ENCODE data around the gene SLC16A13. TPM values are rescaled to one million over a fixed set of nuclear protein-coding genes. Genes with fewer than 3 reads are reported as not detected.

SLC16A13 gene
- total RNA-seq, 1 donor from 2014 or later: 17.4 TPM

DNA sequence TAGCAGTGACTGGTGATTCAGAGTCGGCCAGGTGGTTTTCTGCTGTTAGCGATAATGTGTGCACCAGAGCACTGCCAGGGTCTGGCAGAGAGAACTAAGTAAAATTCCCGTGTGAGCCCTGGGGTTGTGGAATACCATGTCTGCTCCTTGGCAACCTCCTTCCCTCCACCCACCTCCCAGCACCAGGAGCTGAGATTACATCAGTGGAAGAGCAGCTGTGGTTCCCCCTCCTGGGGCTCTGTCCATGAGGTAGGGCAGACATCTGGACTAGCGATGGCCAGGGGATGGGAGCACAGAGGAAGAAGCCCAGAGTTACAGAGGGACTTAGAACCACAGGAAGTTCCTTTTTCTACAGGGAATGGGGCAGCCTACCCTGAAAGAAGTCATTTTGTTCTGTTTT, 28.4 kb downstream of the SLC16A13 start:
- Mint-ChIP-seq H3K36me3 (ENCODE audit: low read depth) (no peaks in the 10 kb centered on the region), H3K9me3 (peaks cover 8% of the 10 kb centered on the region), H3K27ac (no peak overlapping the region), H3K4me3 (ENCODE audit: low read depth) (no peak overlapping the region), H3K27me3 (ENCODE audit: low read depth) (peaks cover 2% of the 10 kb centered on the region), H3K4me1 (ENCODE audit: low read depth) (peaks cover 7% of the 10 kb centered on the region)
- intact Hi-C loops (cut with micrococcal nuclease): no loop called here
- DNase-seq (ENCODE audit: low spot score): no peak

DNA sequence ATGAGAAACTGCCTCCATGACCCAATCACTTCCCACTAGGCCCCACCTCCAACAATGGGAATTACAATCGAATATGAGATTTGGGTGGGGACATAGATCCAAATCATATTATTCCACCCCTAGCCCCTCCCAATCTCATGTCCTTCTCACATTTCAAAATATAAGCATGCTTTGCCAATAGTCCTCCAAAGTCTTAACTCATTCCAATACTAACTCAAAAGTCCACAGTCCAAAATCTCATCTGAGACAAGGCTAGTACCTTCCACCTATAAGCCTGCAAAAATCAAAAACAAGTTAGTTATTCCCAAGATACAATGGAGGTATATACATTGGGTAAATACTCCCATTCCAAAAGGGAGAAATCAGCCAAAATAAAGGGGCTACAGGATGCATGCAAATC, 31.4 kb downstream of the SLC16A13 start:
- H3K4me3 Mint-ChIP-seq (ENCODE audit: low read depth): no peak overlapping the region
- H3K36me3 Mint-ChIP-seq (ENCODE audit: low read depth): no peaks in the 10 kb centered on the region
- H3K27me3 Mint-ChIP-seq (ENCODE audit: low read depth): peaks cover 3% of the 10 kb centered on the region
- no peak overlapping the region for H3K27ac Mint-ChIP-seq
- peaks cover 8% of the 10 kb centered on the region for H3K9me3 Mint-ChIP-seq
- no peaks in the 10 kb centered on the region for H3K4me1 Mint-ChIP-seq (ENCODE audit: low read depth)
- intact Hi-C loops (cut with micrococcal nuclease): no loop called here
- DNase-seq (ENCODE audit: low spot score): no peak

DNA sequence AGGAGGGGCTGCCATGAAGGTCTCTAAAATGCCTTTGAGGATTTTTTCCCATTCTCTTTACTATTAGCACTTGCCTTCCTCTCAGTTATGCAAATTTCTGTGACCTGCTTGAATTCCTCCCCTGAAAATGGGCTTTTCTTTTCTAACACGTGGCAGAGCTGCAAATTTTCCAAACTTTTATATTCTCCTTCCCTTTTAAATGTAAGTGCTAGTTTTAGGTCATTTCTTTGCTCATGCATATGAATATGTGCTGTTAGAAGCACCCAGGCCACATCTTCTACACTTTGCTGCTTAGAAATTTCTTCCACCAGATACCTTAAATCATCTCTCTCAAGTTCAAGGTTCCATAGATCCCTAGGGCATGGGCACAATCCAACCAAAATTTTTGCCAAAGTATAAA, 32.5 kb downstream of the SLC16A13 start:
- intact Hi-C loops (cut with micrococcal nuclease): no loop called here
- no peak for DNase-seq (ENCODE audit: low spot score)
- Mint-ChIP-seq H3K9me3 (peaks cover 8% of the 10 kb centered on the region), H3K27me3 (ENCODE audit: low read depth) (peaks cover 3% of the 10 kb centered on the region), H3K4me1 (ENCODE audit: low read depth) (no peaks in the 10 kb centered on the region), H3K27ac (no peak overlapping the region), H3K4me3 (ENCODE audit: low read depth) (no peak overlapping the region), H3K36me3 (ENCODE audit: low read depth) (no peaks in the 10 kb centered on the region)

DNA sequence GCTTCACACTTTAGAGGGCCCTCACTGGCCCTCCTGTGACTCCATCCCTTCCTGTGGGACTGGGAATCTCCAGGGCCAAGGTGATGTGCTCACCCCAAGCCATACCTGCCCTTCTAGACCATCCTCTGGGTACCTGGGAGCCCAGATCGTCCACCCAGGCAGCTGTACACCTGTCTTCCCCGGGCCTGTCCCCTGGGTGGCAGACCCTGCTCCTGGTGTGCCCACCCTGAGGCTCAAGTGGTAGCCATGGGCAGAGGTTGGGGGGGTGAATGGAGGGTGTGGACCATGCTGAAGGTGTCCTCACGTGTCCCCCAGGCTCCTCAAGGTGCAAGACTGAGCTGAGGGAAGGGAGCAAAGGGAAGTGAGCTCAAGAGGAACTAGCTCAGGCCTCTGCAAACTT, 34.9 kb downstream of the SLC16A13 start:
- Mint-ChIP-seq H3K27me3 (ENCODE audit: low read depth) (peaks cover 3% of the 10 kb centered on the region), H3K4me1 (ENCODE audit: low read depth) (no peaks in the 10 kb centered on the region), H3K36me3 (ENCODE audit: low read depth) (no peaks in the 10 kb centered on the region), H3K27ac (no peak overlapping the region), H3K4me3 (ENCODE audit: low read depth) (no peak overlapping the region), H3K9me3 (peaks cover 8% of the 10 kb centered on the region)
- DNase-seq (ENCODE audit: low spot score): no peak
- intact Hi-C loops (cut with micrococcal nuclease): no loop called here

DNA sequence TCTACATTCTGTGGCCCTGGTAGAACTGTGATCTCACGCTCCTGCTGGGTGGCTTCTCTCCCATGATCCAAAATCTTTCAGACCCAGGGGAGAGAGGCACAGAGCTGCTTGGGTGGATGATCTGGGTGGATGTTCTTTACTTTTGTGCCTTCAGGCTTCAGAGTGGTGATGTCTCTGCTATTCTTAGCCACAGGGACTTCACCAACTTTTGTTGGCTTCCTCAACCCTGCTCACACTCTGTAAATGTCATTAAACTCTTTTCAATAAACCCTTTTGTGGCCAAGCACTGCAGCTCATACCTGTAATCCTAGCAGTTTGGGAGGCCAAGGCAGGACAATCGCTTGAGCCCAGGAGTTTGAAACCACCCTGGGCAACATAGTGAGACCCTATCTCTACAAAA, 36.6 kb downstream of the SLC16A13 start:
- no peaks in the 10 kb centered on the region for H3K36me3 Mint-ChIP-seq (ENCODE audit: low read depth)
- no peaks in the 10 kb centered on the region for H3K4me1 Mint-ChIP-seq (ENCODE audit: low read depth)
- no peak for DNase-seq (ENCODE audit: low spot score)
- H3K4me3 Mint-ChIP-seq (ENCODE audit: low read depth): no peak overlapping the region
- H3K27me3 Mint-ChIP-seq (ENCODE audit: low read depth): peaks cover 3% of the 10 kb centered on the region
- intact Hi-C loops (cut with micrococcal nuclease): no loop called here
- no peak overlapping the region for H3K27ac Mint-ChIP-seq
- peaks cover 8% of the 10 kb centered on the region for H3K9me3 Mint-ChIP-seq

DNA sequence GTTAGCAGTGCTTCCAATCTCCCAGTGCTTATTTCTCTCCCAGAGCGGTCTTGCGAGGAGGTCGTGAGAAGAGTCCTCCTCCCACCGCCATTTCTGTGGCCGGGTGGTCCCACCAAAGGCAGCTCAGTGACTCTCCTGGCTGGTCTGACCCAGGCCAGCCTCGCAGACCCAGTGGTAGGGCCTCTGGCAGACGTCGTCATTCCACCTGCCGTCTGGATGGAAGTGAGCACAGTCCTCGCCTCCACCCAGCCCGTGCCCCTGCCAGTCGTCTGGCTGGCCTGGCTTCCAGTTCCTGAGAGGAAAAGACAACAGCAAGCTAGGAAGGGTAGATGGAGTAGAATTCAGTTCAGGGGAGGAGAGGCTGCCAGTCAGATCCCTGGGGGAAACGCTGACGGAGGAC, 39.1 kb downstream of the SLC16A13 start:
- Mint-ChIP-seq H3K27ac (no peak overlapping the region), H3K27me3 (ENCODE audit: low read depth) (peaks cover 3% of the 10 kb centered on the region), H3K9me3 (no peaks in the 10 kb centered on the region), H3K36me3 (ENCODE audit: low read depth) (no peaks in the 10 kb centered on the region), H3K4me1 (ENCODE audit: low read depth) (no peaks in the 10 kb centered on the region), H3K4me3 (ENCODE audit: low read depth) (no peak overlapping the region)
- no peak for DNase-seq (ENCODE audit: low spot score)
- intact Hi-C loops (cut with micrococcal nuclease): no loop called here

DNA sequence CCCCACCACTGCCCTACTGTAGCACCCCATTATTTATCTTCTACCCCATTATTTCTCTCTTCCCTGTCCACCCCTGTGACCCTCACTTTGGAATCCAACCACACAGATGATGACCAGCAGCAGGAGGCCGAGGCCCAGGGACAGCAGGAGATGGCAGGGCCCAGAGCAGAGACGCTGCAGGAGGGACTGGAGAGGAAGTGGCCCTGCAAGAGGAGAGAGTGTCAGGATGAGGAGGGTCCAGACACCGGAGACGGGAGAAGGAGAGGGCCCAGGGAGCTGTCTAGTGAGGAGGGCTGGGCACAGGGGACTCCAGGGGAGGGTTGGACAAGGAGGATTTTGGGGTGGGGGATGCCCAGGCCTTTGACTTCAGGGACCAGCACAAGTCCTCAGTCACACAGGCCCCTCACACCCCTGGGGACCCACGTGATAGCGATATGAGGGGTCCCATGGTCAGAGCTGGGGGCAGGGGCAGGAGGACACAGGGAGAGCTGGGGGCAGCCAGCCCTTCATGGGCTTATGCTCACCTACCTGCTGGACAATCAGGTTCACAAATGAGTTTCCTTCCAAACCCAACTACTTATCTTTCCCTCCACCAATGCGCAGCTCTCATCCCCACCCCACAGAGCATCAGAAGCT, 42.2 kb downstream of the SLC16A13 start:
- no peak for DNase-seq (ENCODE audit: low spot score)
- H3K4me3 Mint-ChIP-seq (ENCODE audit: low read depth): no peak overlapping the region
- H3K36me3 Mint-ChIP-seq (ENCODE audit: low read depth): no peaks in the 10 kb centered on the region
- no peaks in the 10 kb centered on the region for H3K9me3 Mint-ChIP-seq
- H3K27me3 Mint-ChIP-seq (ENCODE audit: low read depth): peaks cover 5% of the 10 kb centered on the region
- H3K27ac Mint-ChIP-seq: no peak overlapping the region
- intact Hi-C loops (cut with micrococcal nuclease): no loop called here
- peaks cover 9% of the 10 kb centered on the region for H3K4me1 Mint-ChIP-seq (ENCODE audit: low read depth)

DNA sequence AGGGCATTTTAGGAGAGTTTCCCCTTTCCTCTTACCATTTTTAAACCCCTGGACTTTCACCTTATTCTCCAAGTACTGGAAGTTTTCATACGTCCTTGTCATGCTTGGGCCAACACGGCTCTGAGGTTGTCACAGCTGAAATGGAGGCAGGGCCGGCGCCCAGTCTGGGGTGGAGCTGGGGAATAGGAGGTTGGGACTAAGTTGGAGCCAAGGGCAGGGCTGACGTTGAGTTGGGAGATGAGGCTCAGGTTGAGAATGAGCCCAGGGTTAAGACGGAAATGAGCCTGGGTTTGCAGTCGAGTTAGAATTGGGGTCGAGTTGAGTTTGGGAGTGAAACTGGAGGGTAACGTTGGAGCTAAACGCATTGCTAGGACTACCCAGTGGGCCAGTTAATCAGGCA, 42.9 kb downstream of the SLC16A13 start:
- intact Hi-C loops (cut with micrococcal nuclease): no loop called here
- Mint-ChIP-seq H3K36me3 (ENCODE audit: low read depth) (no peaks in the 10 kb centered on the region), H3K27ac (no peak overlapping the region)

DNA sequence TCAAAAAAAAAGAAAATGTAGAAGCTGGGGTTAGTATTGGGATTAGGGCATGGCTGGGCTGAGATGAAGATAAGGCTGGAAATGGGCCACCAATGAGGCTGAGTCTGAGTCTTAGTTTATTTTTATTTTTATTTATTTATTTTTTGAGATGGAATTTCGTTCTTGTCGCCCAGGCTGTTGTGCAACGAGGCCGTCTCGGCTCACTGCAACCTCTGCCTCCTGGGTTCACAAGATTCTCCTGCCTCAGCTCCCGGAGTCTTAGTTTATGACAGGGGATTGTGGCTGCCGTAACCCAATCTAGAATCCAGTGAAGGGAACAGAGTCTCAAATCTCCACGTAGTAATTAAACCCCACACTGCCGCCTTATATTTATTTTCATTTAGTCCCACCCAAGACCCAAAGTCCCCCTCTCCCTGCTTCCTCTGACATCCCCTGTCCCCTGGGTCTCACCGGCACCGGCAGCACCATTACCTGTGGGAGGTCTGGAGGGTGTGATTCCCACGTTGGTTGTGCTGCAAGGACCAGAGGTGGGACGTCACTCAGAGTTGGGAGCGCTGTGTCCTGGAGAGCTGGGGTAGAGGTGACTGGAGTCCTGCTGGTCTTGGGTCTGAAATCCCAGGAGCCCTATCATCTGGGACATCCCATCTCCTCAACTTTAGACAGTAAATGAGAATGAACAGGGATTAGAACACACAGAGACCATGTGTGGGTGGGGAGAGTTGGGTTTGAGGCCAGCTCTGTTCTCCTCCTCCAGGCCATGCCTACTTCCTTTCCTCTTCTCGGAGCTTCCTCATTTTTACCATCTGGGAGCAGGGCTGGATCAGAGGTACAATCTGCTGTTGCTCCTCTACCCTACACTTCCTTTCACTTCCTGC, 44.0 kb downstream of the SLC16A13 start, which contains the start of gene CLEC10A:
Gene CLEC10A, minus strand, starts transcription at position 671 of the 875 bp plus-strand sequence. CDS start 1,439 bp downstream, outside the sequence.
- H3K27me3 Mint-ChIP-seq (ENCODE audit: low read depth): peaks cover 14% of the 10 kb centered on the region
- intact Hi-C loops (cut with micrococcal nuclease): no loop called here
- H3K4me1 Mint-ChIP-seq (ENCODE audit: low read depth): peaks cover 15% of the 10 kb centered on the region
- no peaks in the 10 kb centered on the region for H3K36me3 Mint-ChIP-seq (ENCODE audit: low read depth)
- no peaks in the 10 kb centered on the region for H3K9me3 Mint-ChIP-seq
- DNase-seq (ENCODE audit: low spot score): no peak
- no peak within 1 kb of the TSS for H3K27ac Mint-ChIP-seq
- no peak within 1 kb of the TSS for H3K4me3 Mint-ChIP-seq (ENCODE audit: low read depth)

More for the DNA sequence above, 42.9 kb downstream of the SLC16A13 start:
- DNase-seq (ENCODE audit: low spot score): no peak
- peaks cover 7% of the 10 kb centered on the region for H3K27me3 Mint-ChIP-seq (ENCODE audit: low read depth)
- peaks cover 11% of the 10 kb centered on the region for H3K4me1 Mint-ChIP-seq (ENCODE audit: low read depth)
- H3K9me3 Mint-ChIP-seq: no peaks in the 10 kb centered on the region
- no peak overlapping the region for H3K4me3 Mint-ChIP-seq (ENCODE audit: low read depth)

DNA sequence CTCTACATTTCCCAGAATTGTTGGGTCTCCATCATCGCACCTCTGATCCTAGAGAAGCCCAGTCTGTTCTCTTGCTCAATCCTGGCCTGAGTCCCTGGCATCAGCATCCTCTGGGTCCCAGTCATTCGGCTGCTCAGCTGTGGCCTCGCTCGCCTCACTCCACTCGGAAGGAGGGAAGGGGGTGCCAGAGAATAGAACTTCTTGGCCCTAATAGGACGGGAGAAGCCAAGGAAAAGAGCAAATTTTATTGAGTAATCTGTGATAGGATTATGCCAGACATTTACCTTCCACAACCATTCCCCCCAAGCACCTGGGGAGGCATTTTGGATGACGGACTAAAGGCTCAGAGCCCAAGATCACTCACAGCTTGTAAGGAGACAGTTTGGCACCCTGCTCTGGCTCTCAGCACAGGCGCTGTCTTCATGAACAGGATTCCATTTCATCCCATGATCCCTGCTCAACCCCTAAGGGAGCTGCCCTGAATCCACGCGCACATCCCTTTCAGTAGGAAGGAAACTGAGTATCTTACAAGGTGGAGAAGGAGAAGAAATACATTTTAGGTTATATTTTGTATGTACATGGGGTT, 44.7 kb downstream of the SLC16A13 start:
- intact Hi-C loops (cut with micrococcal nuclease): no loop called here
- no peak for DNase-seq (ENCODE audit: low spot score)
- no peaks in the 10 kb centered on the region for H3K9me3 Mint-ChIP-seq
- no peaks in the 10 kb centered on the region for H3K36me3 Mint-ChIP-seq (ENCODE audit: low read depth)
- H3K4me1 Mint-ChIP-seq (ENCODE audit: low read depth): peaks cover 15% of the 10 kb centered on the region
- no peak overlapping the region for H3K4me3 Mint-ChIP-seq (ENCODE audit: low read depth)
- H3K27me3 Mint-ChIP-seq (ENCODE audit: low read depth): peaks cover 14% of the 10 kb centered on the region
- H3K27ac Mint-ChIP-seq: no peak overlapping the region

DNA sequence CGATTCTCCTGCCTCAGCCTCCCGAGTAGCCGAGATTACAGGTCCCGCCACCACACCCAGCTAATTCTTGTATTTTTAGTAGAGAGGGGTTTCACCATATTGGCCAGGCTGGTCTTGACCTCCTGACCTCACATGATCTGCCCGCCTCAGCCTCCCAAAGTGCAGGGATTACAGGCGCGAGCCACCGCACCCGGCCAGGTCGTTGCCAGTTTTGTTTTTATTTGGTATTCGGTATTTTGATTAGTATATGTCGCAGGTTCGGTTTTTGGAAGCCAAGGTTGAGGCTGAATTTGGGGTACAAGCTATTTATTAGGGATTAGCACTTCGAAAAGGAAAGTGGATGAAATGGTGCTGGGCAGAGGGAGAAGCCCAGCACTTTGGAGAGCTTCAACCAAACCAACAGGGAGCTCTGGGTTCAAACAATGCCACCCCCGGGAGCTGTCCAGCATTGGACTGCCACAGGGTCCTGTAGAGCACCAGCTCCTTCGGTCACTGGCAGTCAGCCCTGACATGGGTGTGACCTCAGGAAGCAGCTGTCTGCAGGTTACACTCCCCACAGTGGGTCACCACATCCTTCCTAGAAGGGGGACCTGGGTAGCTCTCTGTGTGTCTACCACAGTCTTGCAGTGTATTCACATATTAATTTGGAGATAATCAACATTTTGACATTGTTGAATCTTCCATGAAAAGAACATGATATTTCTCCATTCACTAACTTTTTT, 45.7 kb downstream of the SLC16A13 start:
- Mint-ChIP-seq H3K4me3 (ENCODE audit: low read depth) (no peak overlapping the region), H3K27ac (no peak overlapping the region), H3K9me3 (no peaks in the 10 kb centered on the region), H3K4me1 (ENCODE audit: low read depth) (peaks cover 15% of the 10 kb centered on the region), H3K36me3 (ENCODE audit: low read depth) (no peaks in the 10 kb centered on the region), H3K27me3 (ENCODE audit: low read depth) (peaks cover 14% of the 10 kb centered on the region)
- DNase-seq (ENCODE audit: low spot score): peak; percentile 23
- intact Hi-C loops (cut with micrococcal nuclease): no loop called here

DNA sequence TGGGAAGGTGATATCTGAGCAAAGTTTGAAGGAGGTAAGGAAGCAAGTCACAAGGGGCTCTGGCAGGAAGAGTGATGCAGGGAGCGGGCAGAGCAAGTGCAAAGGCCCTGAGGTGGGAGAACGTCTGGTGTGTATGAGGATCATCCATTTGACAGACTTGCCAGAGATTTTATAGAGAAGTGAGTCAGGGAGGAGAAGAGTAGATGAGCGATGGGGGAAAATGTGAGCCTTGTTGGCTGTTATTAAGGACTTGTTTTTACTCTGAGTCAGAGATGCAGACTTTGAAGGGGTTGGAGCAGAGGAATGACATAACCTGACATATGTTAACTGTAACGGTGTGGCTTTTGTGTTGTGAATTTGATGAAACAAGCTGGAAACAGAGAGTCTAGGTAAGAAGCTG, 47.8 kb downstream of the SLC16A13 start:
- intact Hi-C loops (cut with micrococcal nuclease): no loop called here
- Mint-ChIP-seq H3K4me1 (ENCODE audit: low read depth) (peaks cover 15% of the 10 kb centered on the region), H3K36me3 (ENCODE audit: low read depth) (no peaks in the 10 kb centered on the region), H3K4me3 (ENCODE audit: low read depth) (no peak overlapping the region), H3K27ac (no peak overlapping the region), H3K27me3 (ENCODE audit: low read depth) (peaks cover 14% of the 10 kb centered on the region), H3K9me3 (no peaks in the 10 kb centered on the region)
- no peak for DNase-seq (ENCODE audit: low spot score)
